ENCODE data around the gene TPD52L2. TPM values are rescaled to one million over a fixed set of nuclear protein-coding genes. Genes with fewer than 3 reads are reported as not detected.
A peak's percentile ranks its signal among the peaks of the same experiment; 100 is the strongest.
"Not testable (repeated sequence)": the region's sequence is repeated elsewhere in the genome, so short reads cannot be mapped to it uniquely, and the experiment has no call there.

TPD52L2 gene
- total and polyA plus RNA-seq, 2 donors from 2014 or later, result 73.1 to 78.0 TPM

- H3K27me3 ChIP-seq (ENCODE audit: control insufficient read depth, insufficient read depth, low read length), result no peaks in the 10 kb centered on the region
- no peak overlapping the region for H3K4me3 ChIP-seq (ENCODE audit: low read length in 3 of 3)
- H3K36me3 ChIP-seq (ENCODE audit: control insufficient read depth in 2 of 3, insufficient read depth in 3 of 3, low read length in 3 of 3), result peaks cover 0 to 16% (median 12%) of the 10 kb centered on the region in 3 donors
- no peak overlapping the region for H3K9ac ChIP-seq (ENCODE audit: low read length in 3 of 3)
- DNase-seq, result no peak
- FAIRE-seq, result no peak
- TF ChIP-seq, protein P1, sequence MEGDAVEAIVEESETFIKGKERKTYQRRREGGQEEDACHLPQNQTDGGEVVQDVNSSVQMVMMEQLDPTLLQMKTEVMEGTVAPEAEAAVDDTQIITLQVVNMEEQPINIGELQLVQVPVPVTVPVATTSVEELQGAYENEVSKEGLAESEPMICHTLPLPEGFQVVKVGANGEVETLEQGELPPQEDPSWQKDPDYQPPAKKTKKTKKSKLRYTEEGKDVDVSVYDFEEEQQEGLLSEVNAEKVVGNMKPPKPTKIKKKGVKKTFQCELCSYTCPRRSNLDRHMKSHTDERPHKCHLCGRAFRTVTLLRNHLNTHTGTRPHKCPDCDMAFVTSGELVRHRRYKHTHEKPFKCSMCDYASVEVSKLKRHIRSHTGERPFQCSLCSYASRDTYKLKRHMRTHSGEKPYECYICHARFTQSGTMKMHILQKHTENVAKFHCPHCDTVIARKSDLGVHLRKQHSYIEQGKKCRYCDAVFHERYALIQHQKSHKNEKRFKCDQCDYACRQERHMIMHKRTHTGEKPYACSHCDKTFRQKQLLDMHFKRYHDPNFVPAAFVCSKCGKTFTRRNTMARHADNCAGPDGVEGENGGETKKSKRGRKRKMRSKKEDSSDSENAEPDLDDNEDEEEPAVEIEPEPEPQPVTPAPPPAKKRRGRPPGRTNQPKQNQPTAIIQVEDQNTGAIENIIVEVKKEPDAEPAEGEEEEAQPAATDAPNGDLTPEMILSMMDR (IDR thresholded peaks at IDR 0.05; ENCODE audit: borderline replicate concordance, extremely low read depth, insufficient read depth), result no peak
- H3K27ac ChIP-seq (ENCODE audit: low read depth in 2 of 2, low read length in 2 of 2), result no peak overlapping the region
- H3K4me1 ChIP-seq (ENCODE audit: control insufficient read depth in 2 of 3, insufficient read depth in 2 of 3, low read depth in 1 of 3, low read length in 3 of 3), result peaks cover 0 to 9% (median 4%) of the 10 kb centered on the region in 3 donors
- intact Hi-C loops (cut with DNase I), result no loop called here
- no peaks in the 10 kb centered on the region for H3K9me3 ChIP-seq (ENCODE audit: control insufficient read depth in 2 of 3, insufficient read depth in 1 of 3, low read length in 3 of 3)
Observed at GRCh38 chr20:63868264-63868663, 3.2 kb downstream of the TPD52L2 start.

GRCh38 chr20:63873477-63873971 is 8.5 kb downstream of the TPD52L2 start:
- Histone ChIP-seq H3K9me3 (ENCODE audit: control insufficient read depth in 2 of 3, insufficient read depth in 1 of 3, low read length in 3 of 3) (no peaks in the 10 kb centered on the region), H3K4me1 (ENCODE audit: control insufficient read depth in 2 of 3, insufficient read depth in 2 of 3, low read depth in 1 of 3, low read length in 3 of 3) (no peaks in the 10 kb centered on the region), H3K36me3 (ENCODE audit: control insufficient read depth in 2 of 3, insufficient read depth in 3 of 3, low read length in 3 of 3) (peaks cover 5 to 49% (median 36%) of the 10 kb centered on the region in 3 donors), H3K27me3 (ENCODE audit: control insufficient read depth, insufficient read depth, low read length) (no peaks in the 10 kb centered on the region), H3K9ac (ENCODE audit: low read length in 3 of 3) (no peak overlapping the region), H3K4me3 (ENCODE audit: low read length in 3 of 3) (no peak overlapping the region), H3K27ac (ENCODE audit: low read depth in 2 of 2, low read length in 2 of 2) (no peak overlapping the region)
- intact Hi-C loops (cut with DNase I), result no loop called here
- FAIRE-seq (no peak), DNase-seq (peak in 1 of 5 donors; percentile 47)
- TF ChIP-seq, protein P1 (IDR thresholded peaks at IDR 0.05; ENCODE audit: borderline replicate concordance, extremely low read depth, insufficient read depth), result no peak

DNA sequence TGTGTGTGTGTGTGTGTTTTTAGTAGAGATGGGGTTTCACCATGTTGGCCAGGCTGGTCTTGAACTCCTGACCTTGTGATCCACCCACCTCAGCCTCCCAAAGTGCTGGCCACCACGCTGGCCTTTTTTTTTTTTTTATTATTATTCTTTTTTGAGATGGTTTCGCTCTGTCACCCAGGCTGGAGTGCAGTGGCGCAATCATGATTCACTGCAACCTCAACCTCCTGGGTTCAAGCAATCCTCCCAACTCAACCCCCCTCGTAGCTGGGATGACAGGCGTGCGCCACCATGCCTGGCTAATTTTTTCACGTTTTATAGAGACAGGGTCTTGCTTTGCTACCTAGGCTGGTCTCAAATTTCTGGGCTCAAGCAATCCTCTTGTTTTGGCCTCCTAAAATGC is 9.2 kb downstream of the TPD52L2 start:
- FAIRE-seq; DNase-seq; H3K4me3 ChIP-seq (ENCODE audit: low read length in 3 of 3); H3K27ac ChIP-seq (ENCODE audit: low read depth in 2 of 2, low read length in 2 of 2); H3K9ac ChIP-seq (ENCODE audit: low read length in 3 of 3); H3K9me3 ChIP-seq (ENCODE audit: control insufficient read depth in 2 of 3, insufficient read depth in 1 of 3, low read length in 3 of 3); intact Hi-C loops (cut with DNase I); H3K4me1 ChIP-seq (ENCODE audit: control insufficient read depth in 2 of 3, insufficient read depth in 2 of 3, low read depth in 1 of 3, low read length in 3 of 3); H3K27me3 ChIP-seq (ENCODE audit: control insufficient read depth, insufficient read depth, low read length): not testable (repeated sequence)
- peaks cover 5 to 44% (median 36%) of the 10 kb centered on the region in 3 donors for H3K36me3 ChIP-seq (ENCODE audit: control insufficient read depth in 2 of 3, insufficient read depth in 3 of 3, low read length in 3 of 3)

DNA sequence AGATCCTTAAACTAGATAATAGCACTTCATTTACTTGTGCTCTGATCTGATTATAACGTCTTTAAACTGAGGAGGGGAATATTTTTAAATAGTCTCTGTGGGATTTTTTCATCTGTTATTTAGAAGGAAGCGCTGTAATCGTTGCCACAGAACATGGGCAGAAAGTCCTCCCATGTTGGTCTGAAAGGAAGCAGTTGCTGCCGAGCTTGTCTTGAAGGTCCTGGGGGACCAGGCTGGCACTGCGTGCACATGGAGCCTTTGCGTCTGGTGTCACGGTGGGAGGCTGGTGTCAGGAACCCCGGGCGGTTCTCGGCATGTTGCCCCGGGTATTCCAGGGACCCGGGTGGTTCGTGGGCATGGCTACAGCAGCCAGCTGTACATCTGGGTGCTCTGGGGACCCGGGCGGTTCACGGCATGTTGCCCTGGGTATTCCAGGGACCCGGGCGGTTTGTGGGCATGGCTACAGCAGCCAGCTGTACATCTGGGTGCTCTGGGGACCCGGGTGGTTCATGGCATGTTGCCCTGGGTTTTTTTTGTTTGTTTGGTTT is 11.5 kb downstream of the TPD52L2 start:
- FAIRE-seq (no peak), DNase-seq (no peak)
- Histone ChIP-seq H3K27ac (ENCODE audit: low read depth in 2 of 2, low read length in 2 of 2) (no peak overlapping the region), H3K4me1 (ENCODE audit: control insufficient read depth in 2 of 3, insufficient read depth in 2 of 3, low read depth in 1 of 3, low read length in 3 of 3) (no peaks in the 10 kb centered on the region), H3K9me3 (ENCODE audit: control insufficient read depth in 2 of 3, insufficient read depth in 1 of 3, low read length in 3 of 3) (no peaks in the 10 kb centered on the region), H3K9ac (ENCODE audit: low read length in 3 of 3) (no peak overlapping the region), H3K4me3 (ENCODE audit: low read length in 3 of 3) (no peak overlapping the region), H3K36me3 (ENCODE audit: control insufficient read depth in 2 of 3, insufficient read depth in 3 of 3, low read length in 3 of 3) (peaks cover 5 to 38% (median 27%) of the 10 kb centered on the region in 3 donors), H3K27me3 (ENCODE audit: control insufficient read depth, insufficient read depth, low read length) (no peaks in the 10 kb centered on the region)
- TF ChIP-seq, protein P1 (IDR thresholded peaks at IDR 0.05; ENCODE audit: borderline replicate concordance, extremely low read depth, insufficient read depth), result no peak
- intact Hi-C loops (cut with DNase I), result no loop called here
